DMS53 (cell line): ENCODE data around the gene C1QTNF4.
A peak's percentile ranks its signal among the peaks of the same experiment; 100 is the strongest.
"Not testable (repeated sequence)": the region's sequence is repeated elsewhere in the genome, so short reads cannot be mapped to it uniquely, and the experiment has no call there.

Source experiments
- DNase-seq: peaks from one replicate; lab custom pipeline; 2025; lab: John Stamatoyannopoulos, UW

The C1QTNF4 gene

DNA sequence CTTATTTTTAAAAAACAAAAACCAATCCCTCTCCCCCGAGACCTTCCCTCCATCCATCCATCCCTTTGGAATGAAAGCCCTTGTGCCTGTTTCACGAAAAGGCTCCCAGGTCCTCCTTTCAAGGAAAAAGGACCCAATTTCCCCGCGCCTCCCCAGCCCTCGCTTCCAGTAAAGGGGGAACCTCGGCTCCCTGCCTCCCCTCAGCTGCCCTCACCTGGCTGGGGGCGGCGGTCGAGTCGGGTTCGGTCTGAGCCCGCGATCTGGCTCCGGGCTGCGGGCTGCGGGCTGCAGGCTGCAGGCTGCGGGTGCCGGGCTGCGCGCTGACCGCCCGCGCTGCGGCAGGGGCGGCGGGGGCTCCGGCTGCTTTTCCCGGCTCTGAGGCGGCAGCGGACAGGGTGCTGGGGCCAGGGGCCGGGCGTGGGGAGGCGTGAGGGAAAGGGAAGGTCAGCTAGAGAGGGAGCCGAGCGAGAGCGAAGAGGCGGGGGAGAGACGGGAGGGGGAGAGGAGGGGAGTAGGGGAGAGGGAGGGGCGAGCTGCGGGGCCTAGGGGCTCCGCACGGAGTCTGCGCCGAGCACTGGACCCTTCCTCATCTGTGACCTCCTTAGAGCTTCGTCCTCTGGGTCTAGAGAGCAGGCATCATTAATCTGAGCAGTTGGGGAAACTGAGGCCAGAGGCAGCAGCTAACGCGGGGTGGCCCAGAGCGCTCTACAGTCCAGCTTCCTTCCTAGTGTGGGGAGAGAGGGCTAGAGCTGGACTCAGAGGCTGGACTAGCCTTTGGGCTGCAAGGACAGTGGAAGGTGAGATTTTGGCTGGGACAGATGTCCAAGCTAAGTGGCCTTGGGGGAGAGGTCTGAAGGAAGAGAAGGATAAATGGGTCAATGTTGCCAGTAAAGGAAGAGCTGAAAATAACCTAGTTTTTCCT lies at the start of gene C1QTNF4:
Gene C1QTNF4, minus strand, starts transcription at position 478 of the 922 bp plus-strand sequence. CDS start 3,601 bp downstream, outside the sequence.
- DNase-seq = no peak

DNA sequence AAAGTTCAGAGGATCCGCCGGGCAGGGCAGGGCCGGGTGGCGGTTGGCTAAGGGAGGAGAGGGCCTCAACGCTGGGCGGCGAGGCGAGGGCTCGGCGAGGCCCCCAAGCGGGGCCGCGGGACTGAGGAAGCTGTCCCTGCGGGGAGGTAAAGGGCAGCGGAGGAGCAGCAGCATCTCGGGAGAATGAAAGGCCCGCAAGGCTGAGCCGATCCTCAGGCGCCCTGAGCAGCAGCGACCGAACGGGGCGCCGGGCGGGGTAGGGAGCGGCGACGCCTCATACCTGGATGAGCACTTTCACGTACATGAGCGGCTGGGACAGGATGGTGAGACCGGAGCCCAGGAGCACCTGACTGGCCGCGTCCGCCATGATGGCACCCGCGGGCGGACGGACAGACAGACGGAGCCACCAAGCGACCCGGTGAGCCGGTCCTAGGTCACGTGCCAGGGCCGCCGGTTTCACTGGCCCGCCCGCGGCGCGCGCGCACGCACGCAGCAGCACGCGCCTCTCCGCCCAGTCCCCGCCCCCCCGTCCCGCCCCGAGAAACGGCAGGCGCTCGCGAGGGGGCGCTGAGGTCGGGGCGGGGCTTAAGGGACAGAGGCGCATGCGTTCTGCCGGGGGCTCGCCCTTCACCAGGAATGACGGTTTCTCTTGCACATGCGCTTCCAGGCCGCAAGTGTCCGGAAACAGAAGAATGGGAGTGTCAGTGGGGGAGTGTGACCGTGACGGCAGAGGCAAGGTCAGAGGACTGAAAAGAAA lies 48.1 kb upstream of the C1QTNF4 start, which contains the start of gene MTCH2:
Gene MTCH2, minus strand, starts transcription at position 461 of the 757 bp plus-strand sequence. Its CDS starts 94 bp downstream, at position 367.
- peak; percentile 97 for DNase-seq

DNA sequence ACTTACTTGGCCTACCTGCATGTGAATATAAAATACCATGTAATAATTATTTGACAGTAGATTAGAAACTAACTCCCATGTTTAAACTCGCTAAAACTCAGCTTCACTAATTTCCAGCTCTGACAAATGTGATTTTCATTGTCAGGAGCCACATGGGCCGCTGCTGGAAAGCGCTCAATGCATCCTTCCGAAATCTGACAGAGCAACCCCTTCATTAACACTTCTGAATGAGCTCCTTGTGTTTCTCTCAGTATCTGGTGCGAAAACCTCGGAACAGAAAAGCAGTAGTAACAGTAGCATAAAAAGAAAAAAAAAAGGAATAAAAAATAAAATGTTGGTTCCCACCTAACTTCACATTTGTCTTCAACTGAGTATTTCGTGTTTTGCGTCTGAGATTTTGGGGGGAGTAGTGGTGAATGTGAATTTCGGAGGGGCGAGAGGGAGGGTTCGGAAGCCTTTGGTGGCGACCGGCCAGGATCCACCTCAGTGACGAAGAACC lies 47.4 kb upstream of the C1QTNF4 start:
- DNase-seq = peak; percentile 24

DNA sequence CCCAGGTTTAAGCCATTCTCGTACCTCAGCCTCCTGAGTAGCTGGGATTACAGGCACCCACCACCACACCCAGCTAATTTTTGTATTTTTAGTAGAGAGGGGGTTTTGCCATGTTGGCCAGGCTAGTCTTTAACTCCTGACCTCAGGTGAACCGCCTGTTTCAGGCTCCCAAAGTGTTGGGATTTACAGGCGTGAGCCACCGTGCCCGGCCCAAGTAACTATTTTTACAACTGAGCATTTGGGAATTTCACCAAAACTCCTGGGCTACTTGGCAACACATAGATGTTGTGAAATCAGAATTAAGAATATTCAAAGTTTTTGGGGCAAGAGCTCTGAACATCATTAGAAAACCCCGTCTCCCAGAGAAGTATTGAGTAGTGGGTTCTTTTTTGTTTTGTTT lies 46.3 kb upstream of the C1QTNF4 start:
- DNase-seq = not testable (repeated sequence)

DNA sequence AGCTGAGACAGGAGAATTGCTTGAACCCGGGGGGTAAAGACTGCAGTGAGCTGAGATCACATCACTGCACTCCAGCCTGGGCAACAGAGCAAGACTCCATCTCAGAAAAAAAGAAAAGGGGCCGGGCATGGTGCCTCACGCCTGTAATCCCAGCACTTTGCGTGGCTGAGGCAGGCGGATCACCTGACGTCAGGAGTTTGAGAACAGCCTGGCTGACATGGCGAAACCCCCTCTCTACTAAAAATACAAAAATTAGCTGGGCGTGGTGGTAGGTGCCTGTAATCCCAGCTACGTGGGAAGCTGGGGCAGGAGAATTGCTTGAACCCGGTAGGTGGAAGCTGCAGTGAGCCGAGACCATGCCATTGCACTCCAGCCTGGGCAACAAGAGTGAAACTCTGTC lies 42.1 kb upstream of the C1QTNF4 start:
- not testable (repeated sequence) for DNase-seq

DNA sequence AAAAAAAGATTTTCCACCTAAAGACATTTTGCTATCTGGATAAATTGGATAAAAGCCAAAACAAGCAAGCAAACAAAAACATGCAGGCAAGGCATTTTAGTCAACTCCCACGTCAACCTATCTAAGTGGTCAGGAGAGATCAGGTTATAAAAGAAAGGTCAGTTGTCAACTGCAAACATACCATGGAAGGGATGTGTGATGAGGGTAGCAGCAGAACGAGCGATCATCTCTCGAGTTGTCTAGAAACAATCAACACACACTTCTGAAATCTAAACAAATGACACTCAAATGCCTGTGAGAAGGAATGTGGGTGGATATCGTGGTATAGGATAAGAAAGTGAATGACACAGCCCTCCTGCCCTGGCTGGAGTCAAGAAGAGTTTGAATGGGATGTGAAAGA lies 37.3 kb upstream of the C1QTNF4 start:
- peak; percentile 20 for DNase-seq

DNA sequence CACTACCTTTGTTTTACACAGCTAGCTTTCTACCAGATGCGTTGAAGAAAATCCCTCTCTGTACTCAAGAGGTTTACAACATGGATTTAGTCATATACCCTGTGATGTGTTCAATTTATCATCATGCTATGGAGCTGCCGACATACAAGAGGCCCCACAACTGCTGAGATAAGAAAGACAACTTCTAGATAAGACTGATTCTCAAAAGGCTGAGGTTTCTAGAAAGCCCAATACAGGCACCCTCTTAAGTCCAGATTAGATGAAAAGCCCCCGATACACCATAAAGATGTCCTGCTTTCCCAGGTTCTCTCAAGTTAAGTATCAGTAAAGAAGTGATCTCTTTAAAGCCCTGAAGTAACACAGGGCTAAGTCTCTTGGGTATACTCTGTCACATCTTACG lies 33.8 kb upstream of the C1QTNF4 start:
- DNase-seq = no peak

DNA sequence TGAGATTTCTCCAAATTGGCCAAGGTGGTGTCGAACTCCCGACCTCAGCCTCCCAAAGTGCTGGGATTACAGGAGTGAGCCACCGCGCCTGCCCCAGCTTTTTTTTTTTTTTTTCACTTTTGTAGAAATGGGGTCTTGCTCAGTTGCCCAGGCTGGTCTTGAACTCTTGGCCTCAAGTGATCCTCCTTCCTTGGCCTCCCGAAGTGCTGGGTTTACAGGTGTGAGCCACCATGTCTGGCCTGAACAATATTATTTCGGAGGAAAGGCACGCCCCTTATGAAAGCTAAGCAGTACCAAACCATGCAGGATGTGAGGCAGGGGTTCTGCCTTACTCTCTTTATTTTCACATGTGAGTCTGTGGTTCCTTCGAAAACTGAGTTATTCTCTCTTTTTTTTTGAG lies 32.0 kb upstream of the C1QTNF4 start:
- DNase-seq = no peak

DNA sequence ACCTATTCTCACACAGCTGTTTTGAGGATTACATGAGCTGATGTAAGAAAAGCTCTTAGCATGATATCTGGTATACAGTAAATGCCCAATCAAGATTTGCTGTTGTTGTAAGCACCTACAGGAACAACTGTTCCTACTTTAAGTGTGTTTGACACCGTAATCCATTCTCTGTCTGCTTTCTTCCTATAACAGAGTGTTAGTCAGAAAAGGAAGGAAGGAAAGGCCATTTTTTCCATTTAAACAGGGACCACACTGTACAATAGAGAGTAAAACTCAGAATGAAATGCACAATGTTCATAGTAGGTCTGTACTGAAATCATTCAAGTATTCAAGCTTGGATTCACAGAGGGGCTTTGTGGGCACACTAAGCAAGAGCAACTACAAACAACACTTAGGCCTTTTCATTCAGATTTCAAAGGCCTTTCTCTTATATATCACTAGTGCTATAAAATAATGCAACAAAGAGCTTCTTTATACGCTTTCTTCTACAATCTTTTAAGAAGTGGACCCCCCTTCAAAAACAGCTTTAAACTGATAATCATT lies 26.7 kb upstream of the C1QTNF4 start:
- DNase-seq = no peak

DNA sequence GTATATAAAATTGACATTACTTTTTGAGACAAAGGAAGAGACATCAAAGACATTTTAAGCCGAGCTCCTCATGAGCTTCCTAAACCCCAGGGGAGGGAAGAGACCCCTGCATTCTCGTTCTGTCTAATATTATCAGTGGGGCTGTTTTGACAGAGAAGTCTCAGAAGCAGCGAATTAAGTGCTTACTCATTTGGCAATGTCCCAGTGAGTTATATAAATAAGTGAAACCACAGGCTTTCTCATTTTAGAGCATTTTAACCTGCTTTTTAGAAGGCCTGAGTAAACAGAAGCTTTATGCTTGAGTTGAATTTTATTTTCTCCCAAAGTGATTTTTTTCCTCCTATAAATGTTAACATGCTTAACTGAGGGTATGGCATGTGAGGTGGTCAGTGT lies 23.2 kb upstream of the C1QTNF4 start:
- DNase-seq = no peak

DNA sequence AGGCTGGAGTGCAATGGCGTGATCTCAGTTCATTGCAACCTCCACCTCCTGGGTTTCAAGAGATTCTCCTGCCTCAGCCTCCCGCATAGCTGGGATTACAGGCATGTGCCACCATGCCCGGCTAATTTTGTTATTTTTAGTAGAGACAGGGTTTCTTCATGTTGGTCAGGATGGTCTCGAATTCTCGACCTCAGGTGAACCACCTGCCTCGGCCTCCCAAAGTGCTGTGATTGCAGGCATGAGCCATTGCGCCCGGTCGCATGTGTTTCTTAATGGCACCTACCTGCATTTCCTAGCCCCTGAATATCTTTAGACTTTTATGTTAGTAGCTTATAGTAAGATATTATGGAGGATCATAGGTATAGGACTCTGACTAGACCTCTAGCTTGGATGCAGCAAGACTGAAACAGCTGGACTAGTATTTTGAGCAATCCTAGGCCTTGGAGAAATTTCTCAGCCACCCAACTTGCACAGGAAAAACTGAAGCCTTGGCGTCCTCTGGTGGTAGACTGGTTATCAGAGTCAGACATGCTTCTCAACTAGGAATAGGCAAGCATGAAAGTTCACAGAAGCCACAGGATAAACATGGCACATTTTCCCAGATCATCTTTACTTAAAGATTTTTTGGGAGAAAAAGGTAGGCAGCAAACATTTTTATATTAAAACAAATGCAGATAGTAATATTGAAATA lies 22.7 kb upstream of the C1QTNF4 start:
- peak; percentile 42 for DNase-seq

DNA sequence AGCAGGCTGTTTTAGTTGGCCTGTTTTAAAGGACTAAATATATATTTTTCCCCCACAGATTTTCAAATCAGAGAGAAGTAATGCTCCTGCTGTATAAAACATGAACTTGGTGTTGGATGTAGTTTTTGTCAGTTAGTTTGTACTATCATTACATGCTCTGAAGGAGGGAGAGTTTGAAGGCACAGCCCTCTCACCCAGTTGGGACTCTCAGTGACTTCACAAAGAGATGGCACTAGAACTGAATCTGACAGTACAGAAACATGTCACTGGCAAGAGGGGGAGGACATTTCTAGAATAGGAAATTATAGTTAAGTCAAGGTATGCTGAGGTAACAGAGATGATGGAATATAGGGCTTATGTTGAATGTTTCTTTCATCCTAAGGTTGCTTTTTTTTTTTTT lies 21.0 kb upstream of the C1QTNF4 start:
- no peak for DNase-seq

DNA sequence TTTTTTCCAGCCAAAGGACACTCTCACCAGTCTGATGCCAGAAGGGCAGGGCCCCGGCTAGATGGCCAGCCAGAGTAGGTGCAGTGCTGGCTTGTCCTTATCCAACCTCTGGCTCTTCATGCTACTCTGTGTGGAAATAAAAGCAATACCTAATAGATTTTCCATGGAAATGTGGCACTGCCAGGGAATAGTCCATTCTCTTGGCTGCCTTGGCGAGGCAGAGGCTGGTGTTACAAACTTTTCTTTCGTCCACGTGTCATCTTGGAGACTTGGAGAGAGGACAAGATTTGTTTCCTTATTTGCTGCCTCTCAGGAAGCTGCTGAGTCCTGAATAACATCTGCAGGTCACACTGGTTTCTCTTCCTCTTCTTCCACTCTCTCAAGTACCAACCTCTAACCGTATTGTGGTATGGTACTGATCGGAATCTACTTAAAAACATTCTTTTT lies 17.2 kb upstream of the C1QTNF4 start:
- no peak for DNase-seq

DNA sequence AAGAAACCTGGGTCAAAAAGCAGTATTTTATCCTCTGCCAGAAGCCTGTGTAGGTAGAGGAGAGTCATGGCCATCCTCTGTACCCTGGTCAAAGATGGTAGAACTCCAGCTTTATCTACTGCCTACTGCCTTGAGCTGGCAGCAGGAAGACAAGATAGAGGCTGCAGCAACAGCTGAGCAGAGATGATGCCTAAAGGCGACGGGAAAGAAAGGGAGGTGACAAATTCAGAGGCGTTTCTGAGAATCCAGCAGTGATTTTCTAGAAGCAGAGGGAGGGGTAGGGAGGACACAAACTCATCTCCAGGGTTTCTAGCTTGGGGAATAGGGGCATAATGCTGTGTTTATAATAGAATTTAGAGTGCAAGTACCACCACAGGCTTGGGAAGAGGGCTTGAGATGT lies 15.5 kb upstream of the C1QTNF4 start:
- DNase-seq = no peak

DNA sequence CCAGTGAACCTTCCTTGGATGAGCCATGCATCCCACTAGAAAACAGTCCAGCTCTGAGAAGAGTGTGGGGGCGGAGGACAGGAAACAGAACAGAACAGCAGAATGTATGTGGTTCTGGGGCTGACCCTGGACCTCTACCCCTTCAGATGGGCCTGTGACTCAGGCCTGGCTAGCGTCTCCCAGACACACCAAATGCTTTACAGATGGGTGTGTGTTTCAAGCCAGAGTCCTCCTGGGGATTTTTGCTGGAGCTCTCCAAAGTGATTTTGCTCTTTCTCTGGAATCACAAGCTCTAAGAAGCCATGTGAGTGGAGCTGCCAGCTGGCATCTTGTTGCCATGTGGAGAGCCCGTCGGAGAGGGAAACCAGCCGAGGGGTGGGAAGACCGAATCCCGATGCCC lies 13.2 kb upstream of the C1QTNF4 start:
- DNase-seq = no peak

DNA sequence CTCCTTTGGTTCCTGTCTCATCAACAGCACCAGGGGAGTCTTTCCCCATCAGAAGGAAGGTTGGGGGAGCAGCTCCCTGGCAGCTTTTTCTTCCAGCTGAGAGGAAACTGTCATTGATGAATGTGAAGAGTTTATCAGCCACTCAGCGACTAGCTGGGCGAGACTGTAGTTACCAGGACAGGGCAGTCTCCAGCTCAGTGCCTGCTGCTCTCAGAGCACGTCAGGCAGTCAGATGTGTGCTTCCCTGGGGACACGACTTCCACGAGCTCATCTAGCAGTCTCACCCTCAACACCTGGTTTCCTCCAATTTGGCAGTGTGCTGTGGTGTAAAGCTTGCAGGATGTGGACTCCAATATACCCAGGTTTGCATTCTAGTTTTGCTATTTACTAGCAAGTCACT lies 12.5 kb upstream of the C1QTNF4 start:
- DNase-seq = no peak

DNA sequence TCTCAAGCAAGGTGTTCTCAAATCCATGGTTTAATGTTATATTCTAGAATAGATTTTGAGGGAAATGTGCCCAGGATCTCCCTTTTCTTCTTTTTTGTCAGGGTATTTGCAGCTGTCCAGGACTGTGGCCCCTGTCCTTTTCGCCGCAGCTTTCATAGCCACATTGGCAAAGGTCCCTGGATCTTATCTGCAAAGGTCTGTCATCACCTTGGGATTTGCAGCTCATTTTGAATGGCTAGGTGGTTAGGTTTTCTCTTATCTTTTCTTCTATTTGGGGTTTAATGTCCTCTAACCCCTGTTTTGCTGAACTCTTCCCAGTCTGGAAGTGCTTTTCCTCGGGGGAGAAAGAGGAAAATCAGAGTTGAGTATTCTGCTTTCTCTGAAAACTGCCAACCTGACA lies 11.7 kb upstream of the C1QTNF4 start:
- no peak for DNase-seq

DNA sequence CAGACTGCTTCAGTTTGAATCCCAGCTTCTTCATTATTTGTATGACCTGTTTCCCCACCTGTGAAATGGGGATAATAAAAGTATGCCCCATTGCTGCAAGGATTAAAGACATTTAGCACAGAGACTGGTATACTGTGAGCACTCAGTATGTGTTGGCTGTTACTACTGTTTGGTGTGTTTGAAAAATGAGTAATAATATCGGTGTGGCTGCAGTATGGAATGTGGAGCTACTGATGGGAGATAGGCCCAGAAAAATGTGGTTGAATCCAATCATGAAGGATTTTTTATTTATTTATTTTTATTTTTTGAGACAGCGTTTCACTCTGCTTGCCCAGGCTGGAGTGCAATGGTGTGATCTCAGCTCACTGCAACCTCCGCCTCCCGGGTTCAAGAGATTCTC lies 9.1 kb upstream of the C1QTNF4 start:
- DNase-seq = no peak

DNA sequence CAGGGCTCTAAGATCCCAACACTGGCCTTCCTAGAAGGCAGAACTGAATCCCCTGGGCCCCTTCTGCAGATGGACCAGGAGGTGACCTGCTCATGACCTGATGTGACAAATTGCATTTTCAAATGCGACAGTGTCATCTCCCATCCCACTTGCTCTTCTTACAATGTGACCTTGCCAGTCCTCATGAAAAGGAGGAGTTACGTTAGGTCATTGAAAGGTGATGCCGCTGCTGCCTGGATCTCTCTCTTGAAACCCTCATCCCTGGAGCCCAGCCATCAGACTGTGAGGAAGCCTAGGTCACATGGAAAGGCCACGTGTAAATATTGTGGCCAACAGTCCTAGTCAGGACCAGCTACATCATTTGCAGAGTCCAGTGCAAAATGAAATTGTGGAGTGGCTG lies 5.7 kb upstream of the C1QTNF4 start:
- no peak for DNase-seq

DNA sequence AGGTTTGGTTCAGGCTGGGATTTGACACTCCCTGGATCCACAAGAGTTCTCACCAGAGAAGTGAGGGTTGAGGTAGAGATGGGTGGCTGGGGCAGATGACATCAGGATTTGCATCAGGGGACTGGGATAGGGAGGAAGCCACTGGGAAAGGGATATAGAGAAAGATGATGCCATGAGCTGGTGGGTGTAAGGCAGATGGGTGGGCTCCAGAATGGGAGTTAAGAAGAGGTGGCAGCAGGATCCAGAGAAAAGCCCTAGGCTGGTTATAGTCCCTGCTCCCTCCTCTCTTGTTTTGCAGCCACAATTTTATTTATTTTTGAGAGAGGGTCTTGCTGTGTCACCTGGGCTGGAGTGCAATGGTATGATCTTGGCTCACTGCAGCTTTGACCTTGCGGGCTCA lies 1.8 kb upstream of the C1QTNF4 start:
- no peak for DNase-seq

DNA sequence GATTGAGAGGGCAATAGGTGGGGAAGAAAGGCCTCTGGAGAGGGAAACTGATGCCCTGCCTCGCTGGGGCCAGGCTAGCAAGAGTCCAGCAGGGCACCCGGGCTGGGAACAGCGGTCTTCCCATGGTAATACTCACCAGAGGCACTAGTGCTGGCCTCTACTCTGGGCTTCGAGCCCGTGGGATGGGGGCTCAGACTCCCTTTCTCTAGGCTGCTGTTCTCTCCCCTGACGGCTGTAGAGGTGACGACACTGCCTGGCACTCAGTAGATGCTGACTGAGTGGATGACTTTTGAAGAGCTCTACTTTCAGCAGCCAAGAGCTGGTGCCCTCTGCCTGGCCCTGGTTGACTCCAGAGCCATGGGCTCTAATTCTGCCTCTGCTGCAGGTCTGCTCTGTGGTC lies 818 bp upstream of the C1QTNF4 start:
- DNase-seq = peak; percentile 29

DNA sequence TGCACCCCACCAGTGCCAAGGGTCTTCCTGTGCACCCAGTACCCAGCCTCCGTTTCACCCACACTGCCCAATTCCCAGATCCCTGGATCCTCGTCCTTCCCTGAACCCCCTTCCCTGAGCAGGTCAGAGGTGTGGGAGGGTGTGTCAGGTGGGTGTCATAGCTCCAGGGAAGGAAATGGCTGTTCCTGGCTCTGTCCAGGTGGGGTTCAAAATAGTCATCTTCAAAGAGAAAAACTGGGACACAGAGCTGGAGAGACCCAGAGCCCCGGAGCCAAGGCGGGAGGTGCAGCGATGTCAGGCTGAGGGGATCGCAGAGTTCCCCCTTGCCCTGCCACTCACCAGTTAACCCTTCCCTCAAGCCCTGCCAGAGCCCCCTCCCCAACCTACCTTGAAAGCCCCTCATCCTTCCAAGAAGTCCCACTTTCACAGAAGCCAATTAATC lies 698 bp downstream of the C1QTNF4 start:
- DNase-seq = no peak
